NCI-H1048 (cell line): ENCODE data around the gene HDGFL3.
"Not testable (repeated sequence)": the region's sequence is repeated elsewhere in the genome, so short reads cannot be mapped to it uniquely, and the experiment has no call there.

Experiments used
- DNase-seq: peaks from one replicate; lab custom pipeline; 2025; lab: John Stamatoyannopoulos, UW

HDGFL3 gene

GRCh38 chr15:83099290-83099689 lies 108.3 kb downstream of the HDGFL3 start:
- DNase-seq = no peak

- no peak for DNase-seq
Observed at GRCh38 chr15:83098079-83098478, 109.5 kb downstream of the HDGFL3 start.

GRCh38 chr15:83094583-83094982 lies 113.0 kb downstream of the HDGFL3 start:
- DNase-seq = no peak

- DNase-seq = no peak
Observed at GRCh38 chr15:83092309-83092976, 115.2 kb downstream of the HDGFL3 start.

- DNase-seq = not testable (repeated sequence)
Observed at GRCh38 chr15:83091965-83092308, 115.7 kb downstream of the HDGFL3 start.

GRCh38 chr15:83090465-83090864 lies 117.2 kb downstream of the HDGFL3 start:
- no peak for DNase-seq

GRCh38 chr15:83088876-83089275 lies 118.7 kb downstream of the HDGFL3 start:
- no peak for DNase-seq

GRCh38 chr15:83087576-83087975 lies 120.0 kb downstream of the HDGFL3 start:
- DNase-seq = no peak

GRCh38 chr15:83085864-83086552 lies 121.6 kb downstream of the HDGFL3 start:
- not testable (repeated sequence) for DNase-seq

- DNase-seq = not testable (repeated sequence)
Observed at GRCh38 chr15:83085461-83085860, 122.2 kb downstream of the HDGFL3 start.

GRCh38 chr15:83082730-83083386 lies 124.8 kb downstream of the HDGFL3 start:
- no peak for DNase-seq

- no peak for DNase-seq
Observed at GRCh38 chr15:83081256-83082014, 126.2 kb downstream of the HDGFL3 start.

- DNase-seq = no peak
Observed at GRCh38 chr15:83078712-83079111, 128.9 kb downstream of the HDGFL3 start.
